SKM-1 treated with dmso at 0.1 percent for 144 hours (cell line): ENCODE measurements around the gene ARHGAP6.
"Not testable (repeated sequence)": the region's sequence is repeated elsewhere in the genome, so short reads cannot be mapped to it uniquely, and the experiment has no call there.

Experiments
- DNase-seq: peaks from one replicate; lab custom pipeline; 2025; ENCODE audit not compliant: unreplicated experiment; lab: John Stamatoyannopoulos, UW

The ARHGAP6 gene

GRCh38 chrX:11401966-11402365 is 263.8 kb downstream of the ARHGAP6 start:
- DNase-seq: no peak

GRCh38 chrX:11399489-11400094 is 266.1 kb downstream of the ARHGAP6 start:
- no peak for DNase-seq

GRCh38 chrX:11398785-11399184 is 266.9 kb downstream of the ARHGAP6 start:
- DNase-seq: no peak

- DNase-seq: no peak
Observed at GRCh38 chrX:11398139-11398538, 267.6 kb downstream of the ARHGAP6 start.

- no peak for DNase-seq
Observed at GRCh38 chrX:11397680-11398079, 268.0 kb downstream of the ARHGAP6 start.

GRCh38 chrX:11395859-11396258 is 269.9 kb downstream of the ARHGAP6 start:
- no peak for DNase-seq

- DNase-seq: no peak
Observed at GRCh38 chrX:11393949-11394654, 271.6 kb downstream of the ARHGAP6 start.

- no peak for DNase-seq
Observed at GRCh38 chrX:11386812-11387211, 278.9 kb downstream of the ARHGAP6 start.

- no peak for DNase-seq
Observed at GRCh38 chrX:11386001-11386523, 279.7 kb downstream of the ARHGAP6 start.

- no peak for DNase-seq
Observed at GRCh38 chrX:11382930-11383329, 282.8 kb downstream of the ARHGAP6 start.

GRCh38 chrX:11381464-11381863 is 284.3 kb downstream of the ARHGAP6 start:
- no peak for DNase-seq

GRCh38 chrX:11380187-11380844 is 285.4 kb downstream of the ARHGAP6 start:
- no peak for DNase-seq

- no peak for DNase-seq
Observed at GRCh38 chrX:11376163-11376562, 289.6 kb downstream of the ARHGAP6 start.

GRCh38 chrX:11375614-11376119 is 290.1 kb downstream of the ARHGAP6 start:
- DNase-seq: no peak

- DNase-seq: no peak
Observed at GRCh38 chrX:11374570-11374969, 291.1 kb downstream of the ARHGAP6 start.

GRCh38 chrX:11371106-11371505 is 294.6 kb downstream of the ARHGAP6 start:
- no peak for DNase-seq

- no peak for DNase-seq
Observed at GRCh38 chrX:11367609-11368430, 297.9 kb downstream of the ARHGAP6 start.

- no peak for DNase-seq
Observed at GRCh38 chrX:11366998-11367595, 298.6 kb downstream of the ARHGAP6 start.

- no peak for DNase-seq
Observed at GRCh38 chrX:11365426-11365825, 300.3 kb downstream of the ARHGAP6 start.

GRCh38 chrX:11364835-11365234 is 300.9 kb downstream of the ARHGAP6 start:
- no peak for DNase-seq

- DNase-seq: not testable (repeated sequence)
Observed at GRCh38 chrX:11363825-11364224, 301.9 kb downstream of the ARHGAP6 start.
